DMS153 (cell line): ENCODE results near the gene DAPK1.

Experiments used
- DNase-seq: peaks from one replicate; lab custom pipeline; 2025; lab: John Stamatoyannopoulos, UW

DAPK1 gene

DNA sequence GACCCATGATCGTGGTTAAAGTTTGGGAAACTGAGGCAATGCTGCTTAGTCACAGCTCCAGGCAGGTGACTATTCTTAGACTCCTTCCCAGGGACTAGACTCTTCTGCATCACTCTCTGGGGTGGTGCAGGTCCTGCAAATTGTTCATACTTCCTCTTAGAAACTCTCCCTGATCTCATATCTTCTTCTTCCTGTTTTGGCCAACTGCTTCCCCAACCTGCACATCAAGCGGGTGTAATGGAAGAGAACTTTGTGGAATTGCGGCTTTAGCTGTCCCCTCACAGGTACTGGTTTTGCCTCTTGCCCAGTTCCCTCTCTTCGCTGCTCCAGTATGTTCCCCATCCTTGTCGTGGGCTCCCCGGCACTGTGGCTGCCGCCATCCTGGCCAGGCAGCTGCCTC is 116.7 kb downstream of the DAPK1 start:
- DNase-seq = no peak

DNA sequence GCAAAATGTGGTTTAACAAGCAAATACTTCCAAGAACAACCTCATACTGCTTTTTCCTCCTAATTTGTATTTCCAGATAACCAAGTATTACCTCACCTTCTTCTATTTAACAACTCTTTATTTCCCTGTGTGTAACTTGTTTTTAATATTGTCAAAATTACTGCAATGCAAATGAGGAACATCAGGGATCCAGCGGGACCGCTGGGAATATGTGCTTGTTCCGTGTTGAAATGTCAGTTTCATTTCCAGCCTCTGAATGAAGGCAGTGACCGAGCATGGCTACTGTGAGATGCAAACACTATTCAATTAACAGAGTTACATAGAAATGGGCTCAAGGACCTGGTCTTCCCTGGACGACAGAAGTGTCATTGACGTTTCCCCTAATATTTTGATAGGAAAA is 117.5 kb downstream of the DAPK1 start:
- DNase-seq = no peak

DNA sequence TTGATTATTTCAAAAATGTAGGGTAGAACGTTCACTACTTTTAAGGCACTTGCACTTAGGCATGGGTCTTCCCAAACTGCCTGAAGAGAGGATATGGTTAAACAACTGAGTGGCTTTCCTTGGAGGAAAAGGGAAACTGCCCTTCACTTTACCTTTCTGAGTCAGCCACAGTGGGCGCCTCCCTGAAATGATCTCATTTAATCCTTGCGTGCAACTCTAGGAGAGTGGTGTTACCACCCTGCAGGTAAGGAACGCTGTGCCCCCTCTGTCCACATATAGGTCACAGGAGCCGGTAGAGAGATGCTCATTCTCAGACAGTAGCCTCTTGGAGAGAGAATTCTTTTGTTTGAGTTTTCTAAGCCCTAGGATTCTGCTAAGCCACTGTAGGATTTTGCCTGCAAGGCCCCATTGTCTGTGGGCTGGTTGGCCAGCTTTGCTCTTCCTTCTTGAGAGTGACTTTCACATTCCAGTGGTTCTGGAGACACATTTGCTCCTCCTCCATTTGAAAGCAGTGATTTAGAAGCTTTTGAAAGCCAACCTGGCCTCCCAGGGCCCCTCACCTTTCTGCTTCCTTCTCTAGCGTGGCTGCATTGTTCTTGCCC is 118.0 kb downstream of the DAPK1 start:
- DNase-seq = no peak

DNA sequence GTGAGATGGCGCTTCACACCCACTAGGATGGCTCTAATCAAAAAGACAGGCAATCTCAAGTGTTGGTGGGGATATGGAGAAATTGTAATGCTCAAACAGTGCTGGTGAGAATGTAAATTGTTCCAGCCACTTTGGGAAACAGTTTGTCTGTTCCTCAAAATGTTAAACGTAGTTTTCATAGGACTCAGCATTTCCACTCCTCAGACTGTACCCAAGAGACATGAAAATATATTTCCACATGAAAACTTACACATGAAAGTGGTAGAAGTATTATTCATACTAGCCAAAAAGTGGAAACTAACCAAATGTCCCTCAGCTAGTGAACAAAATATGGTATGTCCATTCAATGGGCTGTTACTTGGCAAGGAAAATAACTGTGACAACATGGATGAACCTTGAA is 120.6 kb downstream of the DAPK1 start:
- DNase-seq = no peak

DNA sequence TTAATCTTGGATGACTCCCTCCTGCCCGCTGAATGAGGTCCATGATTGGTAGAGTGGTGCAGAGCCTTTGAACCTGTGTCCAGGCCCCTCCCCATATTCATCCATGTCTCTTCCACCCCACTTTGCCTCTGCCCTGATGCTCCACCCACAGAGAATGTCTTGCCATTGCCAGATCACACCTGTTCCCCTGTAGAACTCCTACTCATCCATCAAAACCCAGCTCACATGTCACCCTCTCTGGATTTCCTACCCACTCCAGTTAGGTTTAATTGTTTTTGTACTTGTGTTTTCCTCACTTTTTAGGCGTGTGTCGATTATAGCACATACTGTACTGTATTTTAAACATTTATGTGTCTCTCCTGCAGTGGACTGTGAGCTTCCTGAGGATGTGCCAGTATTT is 121.3 kb downstream of the DAPK1 start:
- no peak for DNase-seq

DNA sequence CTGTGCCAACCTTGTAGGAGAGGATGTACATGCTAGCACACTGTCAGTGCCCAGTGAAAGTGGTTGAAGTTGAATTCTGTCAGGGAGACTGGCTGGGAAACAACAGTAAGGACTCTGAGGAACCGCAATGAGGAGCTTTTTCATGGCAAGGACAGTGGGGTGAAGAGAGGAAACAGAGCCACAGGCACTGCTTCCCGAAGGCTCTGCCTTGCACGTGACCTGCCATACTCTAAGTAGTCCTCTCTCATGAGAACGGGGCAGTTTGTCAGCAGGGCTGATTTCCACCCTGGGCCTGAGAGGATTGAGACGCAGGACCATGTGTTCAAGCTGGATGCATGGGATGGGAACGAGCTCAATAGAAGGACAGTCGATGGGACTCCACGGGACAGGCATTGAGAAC is 121.7 kb downstream of the DAPK1 start:
- no peak for DNase-seq

DNA sequence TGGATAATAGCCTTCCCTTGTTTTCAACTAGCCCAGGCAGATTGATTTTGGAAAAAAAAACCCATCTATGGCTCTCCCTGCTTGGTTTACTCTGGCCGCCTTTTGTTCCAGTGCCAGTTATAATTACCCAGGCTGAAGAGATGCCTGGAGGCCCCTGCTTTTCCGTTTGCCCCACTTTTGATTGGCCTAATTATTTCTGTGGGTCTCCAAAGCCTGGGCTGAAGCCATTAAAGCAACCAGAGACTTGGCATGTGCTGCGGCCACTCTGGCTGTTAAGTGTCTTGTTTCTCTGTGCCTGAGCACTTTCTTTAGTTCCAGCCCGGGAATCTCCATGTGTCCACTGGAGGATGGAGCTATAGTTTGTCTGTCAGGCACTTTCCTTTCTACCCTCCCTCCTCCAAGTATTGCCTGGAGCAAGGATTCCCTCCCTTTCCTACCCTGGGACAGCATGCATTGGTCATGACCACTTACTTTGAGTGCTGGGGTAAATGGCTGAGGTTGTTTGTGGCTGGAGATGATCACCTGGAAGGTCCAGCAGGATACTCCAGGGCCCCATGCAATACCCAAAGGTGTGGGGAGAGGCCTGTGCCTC is 123.2 kb downstream of the DAPK1 start:
- no peak for DNase-seq

DNA sequence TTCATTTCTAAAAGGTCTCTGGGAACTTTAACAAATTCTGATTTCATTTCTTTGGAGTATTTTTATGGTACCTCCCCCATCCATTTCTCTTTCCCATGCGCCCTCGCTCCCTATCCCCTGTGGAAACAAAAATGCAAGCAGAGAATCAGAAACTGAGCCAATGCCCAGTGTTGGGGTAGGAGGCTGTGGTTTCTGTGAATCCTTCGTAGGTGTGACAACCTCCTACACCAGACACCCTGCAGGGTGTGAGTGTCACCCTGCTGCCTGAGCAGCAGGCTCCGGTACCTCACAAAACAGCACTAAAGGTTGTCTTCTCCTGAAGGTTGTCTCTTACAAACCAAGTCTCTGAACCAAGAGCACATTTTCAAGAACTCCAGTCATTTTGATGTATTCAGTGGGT is 124.4 kb downstream of the DAPK1 start:
- DNase-seq = no peak

DNA sequence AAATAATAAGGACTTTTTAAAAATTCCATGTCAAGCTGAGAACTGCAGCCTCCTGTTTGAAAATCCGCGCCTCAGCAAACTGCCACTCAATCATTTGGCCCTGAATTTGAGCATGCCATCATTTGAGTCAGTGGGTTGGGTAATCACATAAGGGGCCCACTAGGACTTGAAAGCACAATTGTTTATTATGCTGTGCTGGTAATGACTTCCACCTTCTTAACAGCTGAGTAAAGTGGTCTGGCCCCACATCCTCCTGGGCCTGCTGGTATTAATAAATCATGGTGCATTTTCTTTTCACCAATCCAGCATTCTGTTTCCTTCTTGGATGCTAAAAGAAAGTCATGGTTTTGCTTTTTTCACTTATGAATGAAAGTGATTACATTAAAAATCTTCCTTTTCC is 125.3 kb downstream of the DAPK1 start:
- DNase-seq = no peak

DNA sequence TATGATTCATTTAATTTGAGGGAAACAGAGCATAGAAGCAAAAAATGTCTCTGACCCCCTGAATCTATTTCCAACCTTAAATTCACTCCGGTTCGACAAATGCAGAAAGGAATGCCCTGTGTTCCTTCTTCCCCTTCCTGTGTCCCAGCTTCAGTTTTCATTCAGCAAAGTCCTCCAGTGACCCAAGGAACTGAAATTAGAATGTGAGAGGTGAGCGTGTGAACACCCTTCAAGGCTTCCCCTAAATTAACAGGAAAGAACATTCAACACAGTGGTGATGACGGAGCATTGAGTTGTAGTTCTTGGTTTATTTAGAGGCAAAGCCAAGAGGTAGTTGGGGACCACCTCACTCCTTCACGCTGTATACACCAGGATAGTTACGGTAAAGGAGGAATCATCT is 130.7 kb downstream of the DAPK1 start:
- no peak for DNase-seq

DNA sequence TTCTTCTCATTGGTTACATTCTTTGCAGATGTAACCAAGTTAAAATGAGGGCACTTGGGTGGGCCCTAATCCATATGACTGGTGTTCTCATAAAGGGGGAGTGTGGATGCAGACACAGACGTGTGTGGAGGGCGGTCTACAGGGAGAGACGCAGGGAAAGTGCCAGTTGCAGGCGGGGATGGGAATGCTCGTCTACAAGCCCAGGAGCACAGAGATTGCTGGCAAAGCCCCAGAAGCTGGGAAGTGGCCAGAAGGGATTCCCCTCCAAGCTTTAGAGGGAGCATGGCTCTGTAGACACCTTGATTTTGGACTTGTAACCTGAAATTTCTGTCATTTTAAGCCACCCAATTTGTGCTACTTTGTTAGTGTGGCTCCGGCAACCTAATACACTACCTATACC is 131.4 kb downstream of the DAPK1 start:
- DNase-seq = no peak

DNA sequence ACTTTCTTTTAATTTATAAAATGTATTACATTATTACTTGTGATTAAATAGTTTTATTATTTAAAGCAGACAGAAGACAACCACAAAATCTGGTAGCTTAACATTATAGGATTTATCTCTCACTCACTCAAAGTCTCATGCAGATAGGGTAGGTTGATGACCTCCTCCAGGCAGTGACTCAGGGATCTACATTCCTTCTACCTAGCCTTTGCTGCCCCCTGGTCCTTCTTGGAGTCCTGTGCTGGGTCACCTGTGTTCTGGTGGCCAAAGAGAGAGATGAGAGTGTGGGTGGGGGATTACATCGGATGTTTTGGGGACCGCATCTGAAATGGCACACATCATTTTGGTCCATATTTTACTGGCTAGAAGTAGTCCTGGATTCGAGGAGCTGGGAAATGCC is 132.6 kb downstream of the DAPK1 start:
- no peak for DNase-seq

DNA sequence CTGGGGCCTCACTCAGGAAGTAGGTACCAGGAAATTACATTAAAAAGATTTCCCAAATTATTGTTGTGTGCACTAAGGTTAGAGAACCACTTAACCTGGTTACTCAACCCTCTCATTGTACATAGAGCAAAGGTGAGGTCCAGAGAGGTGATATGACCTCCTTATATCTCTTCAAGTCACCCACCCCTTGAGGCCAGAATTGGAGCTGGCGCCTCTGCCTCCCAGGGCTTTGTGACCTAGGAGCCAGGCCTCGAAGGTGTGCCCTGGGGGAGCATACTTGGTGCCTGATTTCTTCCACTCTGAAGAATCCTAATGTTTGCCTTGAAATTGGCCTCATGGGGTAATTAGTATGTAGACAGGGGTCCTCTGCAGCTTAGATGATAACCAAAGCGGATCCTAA is 133.2 kb downstream of the DAPK1 start:
- DNase-seq = no peak

DNA sequence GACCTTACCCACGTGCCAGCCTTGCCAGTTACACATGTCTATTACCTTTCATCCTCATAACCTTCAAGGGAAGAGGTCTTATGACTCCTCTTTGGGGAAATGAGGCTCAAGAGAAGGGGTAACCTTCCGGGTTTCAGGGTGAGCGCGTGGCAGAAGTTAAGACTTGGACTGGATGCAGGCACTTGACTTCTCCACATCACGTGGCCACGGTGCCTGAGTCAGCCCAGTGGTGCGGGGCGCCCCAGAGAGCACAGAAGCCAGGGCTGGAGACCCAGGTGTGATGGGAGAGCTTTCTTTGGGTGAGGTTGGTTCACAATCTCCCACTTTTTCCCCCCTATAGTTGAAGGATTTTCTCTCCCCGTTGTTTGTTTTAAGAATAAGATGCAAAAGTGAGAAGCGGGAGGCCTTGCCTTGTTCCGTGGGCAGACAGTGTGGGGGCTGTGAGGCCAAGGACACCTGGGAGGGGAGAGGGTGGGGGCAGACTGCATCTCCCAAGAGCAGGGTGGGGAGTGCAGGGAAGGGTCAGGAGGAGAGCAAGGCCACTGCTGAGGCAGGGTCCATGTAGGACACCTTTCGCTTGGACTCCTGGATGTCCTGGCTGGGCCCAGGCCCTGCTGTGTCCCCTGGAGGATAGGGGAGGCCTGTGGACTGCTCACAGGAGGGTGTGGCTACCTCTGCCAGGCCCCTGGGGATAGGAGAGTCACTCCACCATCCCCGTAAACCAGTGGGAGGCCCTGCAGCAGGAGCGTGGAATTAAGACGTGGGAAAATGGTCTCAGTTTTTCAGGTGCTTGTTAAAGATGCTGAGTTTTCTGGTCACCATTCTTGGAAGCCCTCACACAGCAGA is 138.2 kb downstream of the DAPK1 start:
- DNase-seq = no peak

DNA sequence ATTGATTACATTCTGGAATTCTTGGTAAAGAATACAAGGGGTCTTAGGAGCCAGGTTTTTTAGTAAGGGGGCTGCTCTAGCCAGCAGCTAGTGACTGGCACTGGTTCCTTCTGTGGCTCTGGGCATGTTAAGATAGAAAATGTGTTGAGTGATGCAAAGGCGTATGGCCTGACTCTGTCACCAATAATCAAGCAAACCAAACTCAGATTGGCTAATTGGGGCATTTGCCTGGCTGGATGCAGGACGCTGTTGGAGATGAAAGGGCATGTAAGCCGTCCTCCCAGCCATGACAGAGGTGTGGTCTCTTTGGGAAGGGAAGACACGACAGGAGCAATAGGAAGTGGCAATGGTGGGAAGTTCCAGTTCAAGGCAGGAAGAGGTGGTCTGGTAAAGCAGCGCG is 140.6 kb downstream of the DAPK1 start:
- no peak for DNase-seq

DNA sequence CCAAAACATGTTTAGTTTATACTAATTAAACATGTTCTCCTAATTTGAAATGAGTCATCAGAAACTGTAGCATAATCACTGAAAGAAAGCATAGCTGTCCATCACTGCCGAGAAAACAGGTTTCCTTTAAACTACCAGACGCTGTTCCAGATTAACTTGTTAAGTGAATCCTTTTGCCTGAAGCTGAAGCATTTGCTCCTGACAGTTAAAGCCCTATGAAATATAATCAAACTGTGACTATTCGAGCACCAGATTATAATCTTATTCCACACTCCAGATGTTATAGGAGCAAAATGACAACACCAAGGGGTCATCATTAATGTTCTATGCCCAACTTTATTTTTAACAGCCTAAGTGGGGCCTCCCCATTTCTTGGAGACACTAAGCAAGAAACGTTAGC is 142.3 kb downstream of the DAPK1 start:
- DNase-seq = no peak

DNA sequence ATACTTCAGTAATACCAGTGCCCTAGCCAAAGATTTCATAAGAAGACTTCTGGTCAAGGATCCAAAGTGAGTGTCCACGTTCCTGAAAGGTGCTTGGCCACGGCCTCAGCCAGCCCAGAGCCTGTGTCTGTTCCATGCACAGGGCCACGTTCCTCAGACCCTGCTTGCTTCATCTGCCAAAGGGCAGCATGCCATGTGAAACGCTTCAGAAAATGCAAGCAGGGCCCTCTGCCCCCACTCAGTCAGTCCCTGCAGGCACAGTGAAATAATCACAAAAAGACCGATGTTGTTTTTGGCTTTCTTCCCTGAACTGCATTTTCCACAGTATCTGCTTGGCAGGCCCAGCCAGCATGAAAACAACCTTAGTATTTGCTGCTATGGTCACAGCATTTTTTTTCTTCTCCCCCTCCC is 142.7 kb downstream of the DAPK1 start:
- DNase-seq = peak; percentile 61

DNA sequence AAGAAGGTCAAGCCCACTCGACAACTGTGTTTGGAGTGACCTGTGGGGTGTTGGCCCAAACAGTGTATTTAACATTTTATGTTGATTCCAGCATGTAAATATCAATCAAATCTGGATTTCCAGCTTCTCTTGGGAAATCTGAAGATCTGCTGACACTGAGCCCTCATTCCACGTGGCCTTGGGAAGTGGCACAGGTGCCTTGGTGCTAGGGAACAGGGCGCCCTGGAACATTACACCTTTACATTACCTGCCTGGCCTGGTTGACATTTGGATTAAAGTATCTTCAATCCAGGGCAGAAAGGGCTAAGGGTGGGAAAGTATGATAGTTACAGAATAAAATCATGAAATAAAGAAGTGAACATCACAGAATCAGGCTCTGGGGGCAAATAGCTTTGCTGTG is 143.4 kb downstream of the DAPK1 start:
- no peak for DNase-seq

DNA sequence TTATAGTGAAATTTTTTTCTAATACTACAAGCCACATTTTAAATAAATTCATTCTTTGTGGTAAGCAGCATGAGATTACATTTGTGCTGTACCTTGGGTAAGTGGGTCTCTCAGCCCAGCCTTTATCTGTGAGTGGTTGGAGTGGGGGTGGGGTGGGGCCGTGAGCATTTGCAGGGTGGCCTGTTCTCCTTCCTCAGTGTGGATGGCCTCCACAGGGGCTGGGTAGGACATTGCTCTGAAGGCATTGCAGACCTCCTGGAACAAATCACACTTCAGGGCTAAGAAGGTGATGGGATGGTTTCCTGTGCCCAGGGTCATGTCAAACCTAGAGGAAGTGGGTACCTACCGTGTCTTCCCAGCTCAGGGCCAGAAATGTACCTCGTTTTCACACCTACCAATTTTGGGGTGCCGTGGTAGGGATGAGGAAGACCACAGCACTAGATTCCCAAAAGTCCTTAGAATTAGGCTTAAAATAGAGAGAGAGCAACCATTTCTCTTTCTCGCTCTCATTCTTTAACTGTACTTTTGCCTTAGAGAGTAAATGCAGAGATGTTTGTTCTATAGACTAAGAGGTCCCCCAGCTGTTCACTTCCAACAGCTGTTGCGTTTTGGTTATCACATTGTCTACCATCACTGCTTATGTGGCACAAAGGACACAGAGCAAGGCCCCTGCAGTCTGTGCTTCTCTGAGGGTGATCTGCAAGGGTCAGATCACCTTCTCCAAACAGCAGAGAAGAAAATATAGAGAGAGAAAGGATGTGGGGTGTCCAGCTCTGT is 144.9 kb downstream of the DAPK1 start:
- DNase-seq = no peak

DNA sequence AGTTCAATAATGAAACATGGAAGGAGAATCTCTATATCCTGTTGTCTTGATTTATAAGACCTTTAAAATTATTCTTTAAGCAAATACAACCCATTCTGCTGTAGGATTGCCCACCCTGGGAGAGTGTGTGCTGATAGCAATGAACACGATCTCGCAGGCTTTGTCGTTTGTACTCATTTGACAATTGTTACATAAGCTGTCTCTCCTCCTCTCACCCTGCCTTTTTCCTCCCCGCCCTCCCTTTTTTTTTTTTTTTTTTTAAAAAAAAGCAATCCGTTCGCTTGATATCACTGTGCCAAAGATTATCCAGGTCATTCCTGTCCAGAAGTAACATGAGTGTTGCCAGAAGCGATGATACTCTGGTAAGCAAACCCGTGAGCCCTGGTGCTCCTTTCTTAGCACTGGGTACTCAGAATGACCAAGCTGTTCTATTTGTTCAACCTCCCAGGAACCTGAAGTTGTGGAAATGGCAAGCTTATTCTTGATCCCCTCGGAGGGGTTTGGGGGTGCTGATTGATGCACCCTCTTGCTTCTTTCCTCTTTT is 145.5 kb downstream of the DAPK1 start:
- no peak for DNase-seq

DNA sequence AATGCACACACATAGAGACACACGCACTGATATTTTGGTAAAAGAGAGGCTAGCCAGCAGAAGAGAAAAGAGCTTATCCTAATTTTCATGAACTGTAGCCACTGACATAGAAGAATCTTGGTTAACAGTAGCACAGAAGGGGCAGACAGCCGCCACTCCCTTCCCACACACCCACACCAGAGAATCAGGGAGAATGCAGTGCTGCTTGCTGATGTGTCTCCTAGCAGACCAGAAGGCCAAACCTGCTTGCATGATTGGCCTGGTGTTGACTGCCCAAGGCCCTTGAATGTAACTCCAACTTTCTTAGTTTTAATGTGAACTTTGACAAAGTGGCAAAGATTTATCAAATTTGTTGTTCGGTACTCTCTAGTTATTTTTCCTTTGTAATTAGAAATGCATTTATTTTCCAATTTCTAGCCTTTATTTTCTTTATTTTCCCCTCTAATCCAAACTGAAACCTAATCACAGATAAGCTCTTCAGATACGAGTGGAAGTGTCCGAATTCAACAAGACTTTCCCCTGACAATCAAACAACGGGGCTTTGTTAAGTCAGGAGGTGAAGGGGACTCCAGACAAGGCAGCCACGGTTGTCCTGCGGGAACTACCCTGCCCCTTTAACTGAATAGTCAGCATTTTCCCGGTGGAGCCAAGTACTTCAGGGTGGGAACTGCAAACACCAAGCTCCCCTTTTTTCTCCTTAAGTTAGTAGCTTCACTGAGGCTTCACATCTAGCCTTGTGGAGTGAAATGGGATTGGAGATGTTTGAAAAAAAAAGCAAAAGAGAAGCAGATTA is 146.3 kb downstream of the DAPK1 start:
- DNase-seq = no peak

DNA sequence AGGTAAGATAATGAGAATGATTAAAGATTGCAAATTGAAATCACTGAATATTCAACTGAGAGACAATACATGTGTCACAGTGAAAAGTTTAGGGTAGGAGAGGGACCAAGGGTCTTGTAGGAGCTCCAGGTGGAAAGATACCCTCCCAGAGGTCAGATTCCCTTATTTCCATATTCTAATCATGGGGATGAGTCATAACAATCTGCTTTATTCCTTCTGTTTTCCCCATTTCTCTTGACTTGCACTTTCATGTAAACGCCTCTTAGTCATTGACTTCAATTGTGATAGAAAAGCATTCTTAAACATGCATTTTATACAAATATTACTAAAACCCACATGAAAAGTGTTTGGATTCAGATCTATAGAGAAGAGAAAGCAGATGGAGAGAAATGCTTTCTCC is 147.0 kb downstream of the DAPK1 start:
- no peak for DNase-seq
